H1 (cell line): Measurements from ENCODE around the gene SYNRG. TPM values are rescaled to one million over a fixed set of nuclear protein-coding genes. Genes with fewer than 3 reads are reported as not detected.

Source experiments
- CTCF ChIA-PET: fragments of 300-600 bp; sonication (Branson Sonifier 250); formaldehyde crosslinking; loops from one replicate; lab custom pipeline; 2021; ENCODE audit not compliant: partially characterized antibody; lab: Charles Lee
- POLR2A ChIA-PET: fragments of 300-600 bp; sonication (Branson Sonifier 250); formaldehyde crosslinking; loops from one replicate; lab custom pipeline; 2021; ENCODE audit warnings: inconsistent platforms; ENCODE audit not compliant: partially characterized antibody; lab: Charles Lee
- DNase-seq, 2 experiments: peaks; one replicate each; pipeline versions ENCODE4 v3.0.0 to v3.0.0-alpha.2; 2010 to 2022; ENCODE audit warnings: low spot score in 2 of 2, low read depth in 1 of 2, mixed read lengths in 1 of 2
- FAIRE-seq: peaks from 2 replicates; lab custom pipeline; 2011; peaks lifted over from hg19 to GRCh38; lab: Jason Lieb, UNC
- H2AFZ ChIP-seq: 2 replicates; pipeline ENCODE4 v1.8.1; 2012; ENCODE audit warnings: low read length, inconsistent platforms
- H2AK5ac ChIP-seq: 2 replicates; pipeline ENCODE4 v1.6.1; 2013; ENCODE audit warnings: low read depth, low read length
- H2BK120ac ChIP-seq: replicated peaks from 2 replicates; pipeline ENCODE3; 2013; ENCODE audit warnings: low read depth, low read length, inconsistent platforms
- H2BK12ac ChIP-seq: 2 replicates; pipeline ENCODE4 v1.6.1; 2013; ENCODE audit warnings: low read depth, low read length
- H2BK15ac ChIP-seq: 2 replicates; pipeline ENCODE4 v1.6.1; 2013; ENCODE audit warnings: low read length
- H2BK20ac ChIP-seq: 2 replicates; pipeline ENCODE4 v1.6.1; 2013; ENCODE audit warnings: low read length
- H2BK5ac ChIP-seq: 2 replicates; pipeline ENCODE4 v1.6.1; 2013; ENCODE audit warnings: low read depth, low read length
- H3K14ac ChIP-seq: 2 replicates; pipeline ENCODE4 v1.6.1; 2013; ENCODE audit warnings: inconsistent platforms; ENCODE audit not compliant: insufficient read length
- H3K18ac ChIP-seq: 2 replicates; pipeline ENCODE4 v1.6.1; 2013; ENCODE audit warnings: low read length; ENCODE audit errors: extremely low read depth
- H3K23ac ChIP-seq: 2 replicates; pipeline ENCODE4 v1.6.1; 2013; ENCODE audit warnings: inconsistent platforms; ENCODE audit not compliant: insufficient read length
- H3K23me2 ChIP-seq: 2 replicates; pipeline ENCODE4 v1.6.1; 2013; ENCODE audit warnings: low read depth, low read length
- H3K27ac ChIP-seq: 2 replicates; pipeline ENCODE4 v1.6.1; 2011; ENCODE audit warnings: low read depth, low read length, inconsistent platforms
- H3K27me3 ChIP-seq, 4 experiments: replicated peaks in 1 of 4; 1 replicate in 1 of 4; 2 replicates in 3 of 4; pipeline versions ENCODE4 v1.6.1 to v1.8.1; 2011 to 2013; ENCODE audit warnings: low read length in 3 of 4, mild to moderate bottlenecking in 3 of 4, inconsistent platforms in 2 of 4, mixed read lengths in 2 of 4, moderate library complexity in 1 of 4; ENCODE audit not compliant: control insufficient read depth in 3 of 4, insufficient read depth in 3 of 4; ENCODE audit errors: extremely low read depth in 1 of 4
- H3K36me3 ChIP-seq, 4 experiments: 2 replicates each; pipeline versions ENCODE4 v1.6.1 to v1.8.1; 2011 to 2013; ENCODE audit warnings: mild to moderate bottlenecking in 4 of 4, low read length in 3 of 4, moderate library complexity in 2 of 4, control low read depth in 1 of 4, inconsistent platforms in 1 of 4; ENCODE audit not compliant: insufficient read depth in 4 of 4, control insufficient read depth in 2 of 4
- H3K4ac ChIP-seq: replicated peaks from 2 replicates; pipeline ENCODE3; 2013; ENCODE audit warnings: low read length, low read depth, mixed read lengths, inconsistent platforms; ENCODE audit not compliant: insufficient read length
- H3K4me1 ChIP-seq, 4 experiments: replicated peaks in 1 of 4; 1 replicate in 1 of 4; 2 replicates in 3 of 4; pipeline versions ENCODE4 v1.6.1 to v1.8.1; 2011 to 2013; ENCODE audit warnings: low read length in 3 of 4, inconsistent platforms in 2 of 4, mixed read lengths in 1 of 4; ENCODE audit not compliant: insufficient read depth in 4 of 4, control insufficient read depth in 3 of 4
- H3K4me2 ChIP-seq, 2 experiments: 2 replicates each; pipeline versions ENCODE4 v1.6.1 to v1.8.1; 2011 to 2013; ENCODE audit warnings: low read depth in 2 of 2, low read length in 2 of 2, control low read depth in 1 of 2, inconsistent platforms in 1 of 2, mild to moderate bottlenecking in 1 of 2; ENCODE audit not compliant: insufficient read depth in 1 of 2
- H3K4me3 ChIP-seq, 4 experiments: fragments of 200-600, 300-600 bp in 1 of 4; sonication (generic), shearing (Covaris generic), sonication (Bioruptor Twin) in 1 of 4; 2 replicates each; pipeline versions ENCODE4 v1.5.1 to v1.8.1; 2011 to 2016; ENCODE audit warnings: low read length in 4 of 4, low read depth in 3 of 4, control low read depth in 2 of 4, inconsistent platforms in 2 of 4, mild to moderate bottlenecking in 2 of 4, mixed read lengths in 1 of 4, moderate library complexity in 1 of 4; ENCODE audit not compliant: insufficient read depth in 2 of 4; ENCODE audit errors: extremely low read depth in 1 of 4
- H3K56ac ChIP-seq: replicated peaks from 2 replicates; pipeline ENCODE3; 2013; ENCODE audit warnings: low read depth, mild to moderate bottlenecking, mixed read lengths, low read length, inconsistent platforms; ENCODE audit not compliant: insufficient read length
- H3K79me1 ChIP-seq: 2 replicates; pipeline ENCODE4 v1.6.1; 2013; ENCODE audit warnings: low read depth, low read length, control low read depth
- H3K79me2 ChIP-seq, 2 experiments: 2 replicates each; pipeline versions ENCODE4 v1.6.1 to v1.8.1; 2012 to 2013; ENCODE audit warnings: low read length in 2 of 2, mild to moderate bottlenecking in 2 of 2, inconsistent platforms in 1 of 2; ENCODE audit not compliant: insufficient read depth in 2 of 2, control insufficient read depth in 1 of 2
- H3K9ac ChIP-seq, 4 experiments: replicated peaks in 1 of 4; 1 replicate in 1 of 4; 2 replicates in 3 of 4; pipeline versions ENCODE4 v1.6.1 to v1.8.1; 2011 to 2013; ENCODE audit warnings: low read depth in 3 of 4, low read length in 3 of 4, control low read depth in 2 of 4, mild to moderate bottlenecking in 2 of 4, moderate library complexity in 2 of 4, inconsistent platforms in 1 of 4; ENCODE audit errors: extremely low read depth in 1 of 4
- H3K9me3 ChIP-seq, 2 experiments: 2 replicates each; pipeline versions ENCODE4 v1.6.1 to v1.8.1; 2012 to 2013; ENCODE audit warnings: mild to moderate bottlenecking in 2 of 2, moderate library complexity in 2 of 2, control low read depth in 1 of 2, inconsistent platforms in 1 of 2, low read depth in 1 of 2, low read length in 1 of 2, mixed read lengths in 1 of 2; ENCODE audit not compliant: insufficient read depth in 2 of 2
- H4K20me1 ChIP-seq, 2 experiments: replicated peaks in 1 of 2; 2 replicates each; pipeline versions ENCODE3 to v1.8.1; 2011 to 2013; ENCODE audit warnings: inconsistent platforms in 2 of 2, low read length in 2 of 2, mild to moderate bottlenecking in 1 of 2; ENCODE audit not compliant: insufficient read depth in 2 of 2, control insufficient read depth in 1 of 2
- H4K5ac ChIP-seq: 2 replicates; pipeline ENCODE4 v1.6.1; 2013; ENCODE audit warnings: low read length, low read depth, mixed read lengths, inconsistent platforms; ENCODE audit not compliant: insufficient read length
- H4K8ac ChIP-seq: 2 replicates; pipeline ENCODE4 v1.8.0; 2013; ENCODE audit warnings: mild to moderate bottlenecking, moderate library complexity, low read length, inconsistent platforms; ENCODE audit not compliant: insufficient read depth; ENCODE audit errors: extremely low read depth
- H4K91ac ChIP-seq: replicated peaks from 2 replicates; pipeline ENCODE3; 2013; ENCODE audit warnings: low read length, mixed read lengths, inconsistent platforms; ENCODE audit not compliant: insufficient read length
- ASH2L ChIP-seq: fragments of 200-600, 300-600 bp; sonication (generic); IDR thresholded peaks from one replicate; pipeline ENCODE4 v1.7.1; 2017; ENCODE audit warnings: low read length
- ATF3 ChIP-seq: IDR thresholded peaks from 2 replicates; pipeline ENCODE4 v1.6.1; 2011; ENCODE audit warnings: low read depth, mild to moderate bottlenecking, low read length; ENCODE audit not compliant: insufficient read depth
- CHD1 ChIP-seq: IDR thresholded peaks from 2 replicates; pipeline ENCODE4 v1.6.1; 2012; ENCODE audit warnings: low read depth, low read length, improper control_type of control experiment
- CREB1 ChIP-seq: IDR thresholded peaks from 2 replicates; pipeline ENCODE4 v1.6.1; 2012; ENCODE audit warnings: inconsistent platforms
- EGR1 ChIP-seq: IDR thresholded peaks from 2 replicates; pipeline ENCODE4 v1.6.1; 2011; ENCODE audit warnings: low read depth, low read length, borderline replicate concordance
- EZH2 ChIP-seq: fragments of 200-600 bp; sonication (generic); IDR thresholded peaks from 2 replicates; pipeline ENCODE4 v1.7.1; 2012; ENCODE audit warnings: low read depth, mild to moderate bottlenecking, moderate library complexity, low read length, inconsistent platforms; ENCODE audit not compliant: severe bottlenecking
- GTF2F1 ChIP-seq: IDR thresholded peaks from 2 replicates; pipeline ENCODE4 v1.6.1; 2012; ENCODE audit warnings: low read depth, low read length, improper control_type of control experiment, borderline replicate concordance
- HDAC6 ChIP-seq: IDR thresholded peaks from one replicate; pipeline ENCODE4 v1.7.1; 2012; ENCODE audit warnings: low read depth, mild to moderate bottlenecking, inconsistent platforms, low read length, moderate library complexity
- KDM1A ChIP-seq: fragments of 200-600, 300-600 bp; sonication (generic); IDR thresholded peaks from 2 replicates; pipeline ENCODE4 v1.7.1; 2016; ENCODE audit warnings: mild to moderate bottlenecking, low read length, borderline replicate concordance
- MAFK ChIP-seq: IDR thresholded peaks from 2 replicates; pipeline ENCODE4 v1.6.1; 2012; ENCODE audit warnings: low read depth, mild to moderate bottlenecking, improper control_type of control experiment, low read length
- RBBP5 ChIP-seq: IDR thresholded peaks from 2 replicates; pipeline ENCODE4 v1.7.1; 2012; ENCODE audit warnings: low read depth, mild to moderate bottlenecking, inconsistent platforms, low read length, moderate library complexity, borderline replicate concordance
- SP1 ChIP-seq: IDR thresholded peaks from 2 replicates; pipeline ENCODE4 v1.6.1; 2011; ENCODE audit warnings: low read depth, low read length
- TBP ChIP-seq: IDR thresholded peaks from 2 replicates; pipeline ENCODE4 v1.6.1; 2011; ENCODE audit warnings: low read depth, low read length, improper control_type of control experiment
- TCF12 ChIP-seq: IDR thresholded peaks from 2 replicates; pipeline ENCODE4 v1.6.1; 2011; ENCODE audit warnings: low read depth, mild to moderate bottlenecking, low read length
- TEAD4 ChIP-seq: IDR thresholded peaks from 2 replicates; pipeline ENCODE4 v1.6.1; 2012; ENCODE audit warnings: low read depth, low read length, inconsistent platforms, mixed read lengths
- WGBS, 2 experiments: shearing (Covaris generic) in 1 of 2; methylation state at CpG; one replicate each; pipeline versions ENCODE4 v1.1.6 to v1.1.7; 2013 to 2015; ENCODE audit warnings: low lambda C conversion rate in 2 of 2, mixed read lengths in 2 of 2, inconsistent platforms in 1 of 2, low coverage in 1 of 2, missing lambda C conversion rate in 1 of 2; ENCODE audit not compliant: insufficient replicate concordance in 2 of 2, insufficient coverage in 1 of 2, insufficient read length in 1 of 2; ENCODE audit errors: extremely low coverage in 1 of 2, missing lambda C conversion rate in 1 of 2; 5-methylcytosine and 5-hydroxymethylcytosine counted together
- polyA plus RNA-seq, 7 experiments: library from polyadenylated mRNA; depleted of rRNA in 3 of 7; stranded (reverse) in 5 of 7; unstranded in 2 of 7; fragments of >200 nt in 5 of 7; fragments of 200-250 nt in 2 of 7; gene quantifications; 1 replicate in 5 of 7; 2 replicates in 1 of 7; 4 replicates in 1 of 7; pipeline versions ENCODE4 v1.2.1 to v1.2.3, GENCODE V29; 2011 to 2013; ENCODE audit warnings: missing spikeins in 2 of 7, mixed read lengths in 2 of 7
- total RNA-seq: library from RNA; stranded (reverse); fragmentation: NEBNext Ultra II Directional; extraction: Animal tissue kit (Norgen Biotek cat#: 25700); gene quantifications from 2 replicates; pipeline ENCODE4 v1.2.1, GENCODE V29; 2021

The SYNRG gene
- total and polyA plus RNA-seq, 2 of the 8 experiments (the other 6 are each of a cell fraction or from before 2014, with no cell fraction given), result 7.7 to 31.7 TPM

GRCh38 chr17:37546302-37546701, 62.9 kb downstream of the SYNRG start:
- H3K27me3 ChIP-seq, result peaks cover 0 to 1% (median 0%) of the 10 kb centered on the region in 4 experiments; a peak in 1 of 7 replicates
- H3K36me3 ChIP-seq, result peaks cover 0 to 4% (median 0%) of the 10 kb centered on the region in 4 experiments; a peak in 1 of 8 replicates
- no peak overlapping the region for H3K18ac ChIP-seq
- no peak overlapping the region for H2BK15ac ChIP-seq
- H2AFZ ChIP-seq, result no peak overlapping the region
- 80% methylated on average over 3 of the region's 3 CpGs; no CpG with 5 or more reads in 1 of the 2 experiments for WGBS, 2 experiments
- H3K4ac ChIP-seq, result no peak overlapping the region
- H3K79me2 ChIP-seq, result 0 out of 4 replicates have a peak, but pooled peaks cover 0 to 5% of the 10 kb centered on the region in 2 experiments
- no peaks in the 10 kb centered on the region for H3K9me3 ChIP-seq
- H4K8ac ChIP-seq, result no peak overlapping the region
- no peak overlapping the region for H2BK120ac ChIP-seq
- H3K23ac ChIP-seq, result no peak overlapping the region
- H3K27ac ChIP-seq, result no peak overlapping the region
- H3K56ac ChIP-seq, result no peak overlapping the region
- H3K79me1 ChIP-seq, result no peaks in the 10 kb centered on the region
- H2BK20ac ChIP-seq, result no peak overlapping the region
- no peak overlapping the region for H3K9ac ChIP-seq
- CTCF ChIA-PET, result no interaction called here
- H4K5ac ChIP-seq, result no peak overlapping the region
- no peak overlapping the region for H2AK5ac ChIP-seq
- H3K23me2 ChIP-seq, result no peaks in the 10 kb centered on the region
- no peak overlapping the region for H2BK5ac ChIP-seq
- no peak overlapping the region for H3K4me3 ChIP-seq
- H3K4me2 ChIP-seq, result no peak overlapping the region
- H2BK12ac ChIP-seq, result no peak overlapping the region
- FAIRE-seq, result no peak
- no peak overlapping the region for H3K14ac ChIP-seq
- H4K20me1 ChIP-seq, result no peaks in the 10 kb centered on the region
- no peak for DNase-seq
- POLR2A ChIA-PET, result interaction anchor here (1.6 kb wide), 1 partner anchor 10 kb away, joined by 3 read pairs; no protein-coding TSS in a partner anchor
- no peak overlapping the region for H4K91ac ChIP-seq
- H3K4me1 ChIP-seq, result peaks cover 0 to 9% (median 2%) of the 10 kb centered on the region in 4 experiments; a peak in 3 of 7 replicates
- TF ChIP-seq ATF3 (no peak), EGR1 (no peak), ASH2L (no peak), RBBP5 (no peak), GTF2F1 (no peak), CREB1 (no peak), HDAC6 (no peak), TEAD4 (no peak), TBP (no peak), SP1 (no peak), MAFK (no peak), CHD1 (no peak), TCF12 (no peak), KDM1A (no peak), EZH2 (no peak)
